Epidermal melanocyte (primary cell): ENCODE measurements around the gene RBM15.

Experiments used
- DNase-seq: peaks from one replicate; pipeline ENCODE4 v3.0.0; 2011; ENCODE audit warnings: low spot score; ENCODE audit not compliant: insufficient read length

RBM15 gene

GRCh38 chr1:110394493-110394820 lies 55.3 kb downstream of the RBM15 start:
- DNase-seq: no peak
